HEK293 (cell line): ENCODE data around the gene PITRM1.
A peak's percentile ranks its signal among the peaks of the same experiment; 100 is the strongest.

Source experiments
- GLI4 ChIP-seq: fragments of 450-650 bp; formaldehyde crosslinking; IDR thresholded peaks from 2 replicates; pipeline ENCODE4 v1.5.1; 2016; ENCODE audit warnings: missing biosample characterization, missing genetic modification characterization
- GLIS2 ChIP-seq: fragments of 450-650 bp; formaldehyde crosslinking; IDR thresholded peaks from 2 replicates; pipeline ENCODE4 v1.5.1; 2016; ENCODE audit warnings: missing biosample characterization, missing genetic modification characterization
- KLF16 ChIP-seq: fragments of 450-650 bp; formaldehyde crosslinking; IDR thresholded peaks from 2 replicates; pipeline ENCODE4 v1.5.1; 2017; ENCODE audit warnings: missing biosample characterization, missing genetic modification characterization
- MEIS1 ChIP-seq: sonication (generic); formaldehyde crosslinking; IDR thresholded peaks from 2 replicates; pipeline ENCODE4 v1.8.1; 2022; ENCODE audit warnings: missing genetic modification reagents, mild to moderate bottlenecking, borderline replicate concordance
- SCRT1 ChIP-seq: fragments of 450-650 bp; formaldehyde crosslinking; IDR thresholded peaks from 2 replicates; pipeline ENCODE4 v1.5.1; 2016; ENCODE audit warnings: missing biosample characterization, missing genetic modification characterization, borderline replicate concordance
- SCRT2 ChIP-seq: fragments of 450-650 bp; formaldehyde crosslinking; IDR thresholded peaks from 2 replicates; pipeline ENCODE4 v1.5.1; 2016; ENCODE audit warnings: missing biosample characterization, missing genetic modification characterization
- ZBTB11 ChIP-seq: fragments of 450-650 bp; formaldehyde crosslinking; conservative IDR thresholded peaks from 2 replicates; pipeline ENCODE4 v1.5.1; 2016; ENCODE audit warnings: low read depth, missing biosample characterization, missing genetic modification characterization
- ZBTB21 ChIP-seq: fragments of 450-650 bp; formaldehyde crosslinking; IDR thresholded peaks from 2 replicates; pipeline ENCODE4 v1.5.1; 2017; ENCODE audit warnings: missing biosample characterization, missing genetic modification characterization
- ZBTB8A ChIP-seq: fragments of 450-650 bp; formaldehyde crosslinking; IDR thresholded peaks from 2 replicates; pipeline ENCODE4 v1.5.1; 2016; ENCODE audit warnings: missing biosample characterization, missing genetic modification characterization
- ZNF10 ChIP-seq: fragments of 450-650 bp; formaldehyde crosslinking; IDR thresholded peaks from 2 replicates; pipeline ENCODE4 v1.5.1; 2017; ENCODE audit warnings: missing biosample characterization, missing genetic modification characterization
- ZNF121 ChIP-seq: fragments of 450-650 bp; formaldehyde crosslinking; IDR thresholded peaks from 2 replicates; pipeline ENCODE4 v1.5.1; 2016; ENCODE audit warnings: missing biosample characterization, missing genetic modification characterization
- ZNF214 ChIP-seq: fragments of 450-650 bp; formaldehyde crosslinking; IDR thresholded peaks from 2 replicates; pipeline ENCODE4 v1.5.1; 2017; ENCODE audit warnings: missing biosample characterization, mild to moderate bottlenecking, missing genetic modification characterization, borderline replicate concordance
- ZNF23 ChIP-seq: fragments of 450-650 bp; formaldehyde crosslinking; IDR thresholded peaks from 2 replicates; pipeline ENCODE4 v1.5.1; 2016; ENCODE audit warnings: missing biosample characterization, missing genetic modification characterization, borderline replicate concordance
- ZNF324 ChIP-seq: fragments of 450-650 bp; formaldehyde crosslinking; IDR thresholded peaks from 2 replicates; pipeline ENCODE4 v1.5.1; 2016; ENCODE audit warnings: missing biosample characterization, missing genetic modification characterization
- ZNF354C ChIP-seq: fragments of 450-650 bp; formaldehyde crosslinking; IDR thresholded peaks from 2 replicates; pipeline ENCODE4 v1.5.1; 2016; ENCODE audit warnings: missing biosample characterization, missing genetic modification characterization, low read depth, borderline replicate concordance
- ZNF391 ChIP-seq: fragments of 450-650 bp; formaldehyde crosslinking; IDR thresholded peaks from 2 replicates; pipeline ENCODE4 v1.5.1; 2016; ENCODE audit warnings: low read depth, missing biosample characterization, missing genetic modification characterization, borderline replicate concordance
- ZNF555 ChIP-seq: fragments of 450-650 bp; formaldehyde crosslinking; conservative IDR thresholded peaks from 2 replicates; pipeline ENCODE4 v1.5.1; 2017; ENCODE audit warnings: missing biosample characterization, mild to moderate bottlenecking, missing genetic modification characterization, inconsistent platforms
- ZNF561 ChIP-seq: fragments of 450-650 bp; IDR thresholded peaks from 2 replicates; pipeline ENCODE4 v1.5.1; 2018; ENCODE audit warnings: missing biosample characterization, missing genetic modification characterization, borderline replicate concordance
- ZNF571 ChIP-seq: fragments of 450-650 bp; formaldehyde crosslinking; IDR thresholded peaks from 2 replicates; pipeline ENCODE4 v1.5.0; 2017; ENCODE audit warnings: missing biosample characterization, missing genetic modification characterization
- ZNF600 ChIP-seq: fragments of 450-650 bp; formaldehyde crosslinking; IDR thresholded peaks from 2 replicates; pipeline ENCODE4 v1.5.1; 2016; ENCODE audit warnings: missing biosample characterization, missing genetic modification characterization
- ZNF624 ChIP-seq: fragments of 450-650 bp; formaldehyde crosslinking; IDR thresholded peaks from 2 replicates; pipeline ENCODE4 v1.5.1; 2017; ENCODE audit warnings: missing biosample characterization, missing genetic modification characterization
- ZNF692 ChIP-seq: fragments of 450-650 bp; formaldehyde crosslinking; IDR thresholded peaks from 2 replicates; pipeline ENCODE4 v1.5.1; 2016; ENCODE audit warnings: missing biosample characterization, missing genetic modification characterization
- ZNF76 ChIP-seq: fragments of 450-650 bp; formaldehyde crosslinking; IDR thresholded peaks from 2 replicates; pipeline ENCODE4; 2016; ENCODE audit warnings: low read depth, missing biosample characterization, missing genetic modification characterization, borderline replicate concordance
- ZNF791 ChIP-seq: fragments of 450-650 bp; formaldehyde crosslinking; IDR thresholded peaks from 2 replicates; pipeline ENCODE4 v1.5.1; 2016; ENCODE audit warnings: missing biosample characterization, missing genetic modification characterization
- ZNF843 ChIP-seq: fragments of 450-650 bp; formaldehyde crosslinking; IDR thresholded peaks from 2 replicates; pipeline ENCODE4 v1.5.1; 2016; ENCODE audit warnings: missing biosample characterization, missing genetic modification characterization
- ZSCAN23 ChIP-seq: fragments of 450-650 bp; formaldehyde crosslinking; IDR thresholded peaks from 2 replicates; pipeline ENCODE4 v1.5.1; 2016; ENCODE audit warnings: missing biosample characterization, missing genetic modification characterization
- TF ChIP-seq, protein P1 (sequence below): fragments of 450-650 bp; formaldehyde crosslinking; IDR thresholded peaks from 2 replicates; pipeline ENCODE4 v1.5.1; 2016; ENCODE audit warnings: missing biosample characterization, missing genetic modification characterization
- TF ChIP-seq, protein P2 (sequence below): fragments of 450-650 bp; formaldehyde crosslinking; IDR thresholded peaks from 2 replicates; pipeline ENCODE4 v1.5.1; 2016; ENCODE audit warnings: missing biosample characterization, missing genetic modification characterization, borderline replicate concordance
- TF ChIP-seq, protein P3 (sequence below): fragments of 450-650 bp; formaldehyde crosslinking; IDR thresholded peaks from 2 replicates; pipeline ENCODE4 v1.5.1; 2016; ENCODE audit warnings: missing biosample characterization, missing genetic modification characterization
- TF ChIP-seq, protein P4 (sequence below): fragments of 450-650 bp; formaldehyde crosslinking; IDR thresholded peaks from 2 replicates; pipeline ENCODE4 v1.5.1; 2017; ENCODE audit warnings: missing biosample characterization, mild to moderate bottlenecking, missing genetic modification characterization, moderate library complexity

PITRM1 gene

DNA sequence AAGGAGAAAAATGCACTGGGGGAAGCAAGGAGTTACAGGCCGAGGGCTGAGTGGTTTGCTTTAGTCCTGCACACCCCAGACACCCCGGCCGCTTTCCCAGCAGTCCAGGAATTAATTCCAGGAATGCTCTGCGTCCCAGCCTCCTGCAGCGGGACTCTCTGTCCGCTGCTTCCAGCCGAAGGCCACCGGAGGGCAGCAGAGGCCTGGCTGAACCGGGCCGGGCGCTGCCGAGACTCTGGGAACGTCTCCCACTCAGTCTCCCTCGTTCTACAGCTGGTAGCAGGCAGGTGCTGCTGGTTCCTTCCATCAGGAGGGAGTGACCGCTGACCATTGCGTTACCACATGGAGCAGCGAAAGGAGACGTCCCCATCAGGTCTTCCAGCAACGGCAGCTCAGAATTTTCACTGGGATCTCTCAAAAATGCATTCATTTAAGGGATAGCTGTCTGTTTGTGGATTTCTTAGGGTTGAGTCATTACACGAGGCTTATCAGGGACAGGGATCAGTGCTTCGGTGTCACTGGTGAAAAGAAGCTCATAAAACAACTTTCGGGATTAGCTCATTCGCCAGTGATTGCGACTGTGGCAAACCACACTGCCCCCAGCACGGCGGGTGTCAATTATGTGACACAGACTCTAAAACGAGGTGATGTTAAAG is 24.9 kb upstream of the PITRM1 start (continued):
- TF ChIP-seq SCRT2 (tag by site-specific recombination) (peak; percentile 34; the same call in 1 of the 2 replicates), ZNF600 (peak; percentile 97), ZNF843 (peak; percentile 94), ZNF354C (no peak), MEIS1 (CRISPR knock-in tag) (no peak), ZNF214 (no peak), ZNF324 (tag by site-specific recombination) (no peak; the same call in none of the 2 replicates), ZBTB11 (peak; percentile 35; the same call in 1 of the 2 replicates), ZNF561 (peak; percentile 61; the same call in 1 of the 2 replicates), ZNF391 (0 out of 2 replicates have a peak, but pooled peaks have one; percentile 19), ZNF624 (tag by site-specific recombination) (no peak), ZNF692 (tag by site-specific recombination) (0 out of 2 replicates have a peak, but pooled peaks have one; percentile 78), SCRT1 (tag by site-specific recombination) (no peak), ZNF121 (tag by site-specific recombination) (no peak), ZBTB21 (tag by site-specific recombination) (peak; percentile 76; the same call in 1 of the 2 replicates), ZNF10 (tag by site-specific recombination) (peak; percentile 92), GLI4 (tag by site-specific recombination) (no peak), ZNF555 (no peak), GLIS2 (tag by site-specific recombination) (peak; percentile 30), ZNF76 (tag by site-specific recombination) (peak; percentile 78; the same call in 1 of the 2 replicates), ZNF23 (no peak), KLF16 (tag by site-specific recombination) (0 out of 2 replicates have a peak, but pooled peaks have one; percentile 21), ZBTB8A (no peak), ZNF791 (tag by site-specific recombination) (no peak), ZNF571 (tag by site-specific recombination) (no peak), ZSCAN23 (tag by site-specific recombination) (peak; percentile 64; the same call in 1 of the 2 replicates)
- TF ChIP-seq, protein P1, sequence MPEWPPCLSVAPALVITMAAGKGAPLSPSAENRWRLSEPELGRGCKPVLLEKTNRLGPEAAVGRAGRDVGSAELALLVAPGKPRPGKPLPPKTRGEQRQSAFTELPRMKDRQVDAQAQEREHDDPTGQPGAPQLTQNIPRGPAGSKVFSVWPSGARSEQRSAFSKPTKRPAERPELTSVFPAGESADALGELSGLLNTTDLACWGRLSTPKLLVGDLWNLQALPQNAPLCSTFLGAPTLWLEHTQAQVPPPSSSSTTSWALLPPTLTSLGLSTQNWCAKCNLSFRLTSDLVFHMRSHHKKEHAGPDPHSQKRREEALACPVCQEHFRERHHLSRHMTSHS (tag by site-specific recombination): no peak
- TF ChIP-seq, protein P2, sequence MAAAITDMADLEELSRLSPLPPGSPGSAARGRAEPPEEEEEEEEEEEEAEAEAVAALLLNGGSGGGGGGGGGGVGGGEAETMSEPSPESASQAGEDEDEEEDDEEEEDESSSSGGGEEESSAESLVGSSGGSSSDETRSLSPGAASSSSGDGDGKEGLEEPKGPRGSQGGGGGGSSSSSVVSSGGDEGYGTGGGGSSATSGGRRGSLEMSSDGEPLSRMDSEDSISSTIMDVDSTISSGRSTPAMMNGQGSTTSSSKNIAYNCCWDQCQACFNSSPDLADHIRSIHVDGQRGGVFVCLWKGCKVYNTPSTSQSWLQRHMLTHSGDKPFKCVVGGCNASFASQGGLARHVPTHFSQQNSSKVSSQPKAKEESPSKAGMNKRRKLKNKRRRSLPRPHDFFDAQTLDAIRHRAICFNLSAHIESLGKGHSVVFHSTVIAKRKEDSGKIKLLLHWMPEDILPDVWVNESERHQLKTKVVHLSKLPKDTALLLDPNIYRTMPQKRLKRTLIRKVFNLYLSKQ (tag by site-specific recombination): no peak
- TF ChIP-seq, protein P3, sequence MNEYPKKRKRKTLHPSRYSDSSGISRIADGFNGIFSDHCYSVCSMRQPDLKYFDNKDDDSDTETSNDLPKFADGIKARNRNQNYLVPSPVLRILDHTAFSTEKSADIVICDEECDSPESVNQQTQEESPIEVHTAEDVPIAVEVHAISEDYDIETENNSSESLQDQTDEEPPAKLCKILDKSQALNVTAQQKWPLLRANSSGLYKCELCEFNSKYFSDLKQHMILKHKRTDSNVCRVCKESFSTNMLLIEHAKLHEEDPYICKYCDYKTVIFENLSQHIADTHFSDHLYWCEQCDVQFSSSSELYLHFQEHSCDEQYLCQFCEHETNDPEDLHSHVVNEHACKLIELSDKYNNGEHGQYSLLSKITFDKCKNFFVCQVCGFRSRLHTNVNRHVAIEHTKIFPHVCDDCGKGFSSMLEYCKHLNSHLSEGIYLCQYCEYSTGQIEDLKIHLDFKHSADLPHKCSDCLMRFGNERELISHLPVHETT: peak; percentile 94
- TF ChIP-seq, protein P4, sequence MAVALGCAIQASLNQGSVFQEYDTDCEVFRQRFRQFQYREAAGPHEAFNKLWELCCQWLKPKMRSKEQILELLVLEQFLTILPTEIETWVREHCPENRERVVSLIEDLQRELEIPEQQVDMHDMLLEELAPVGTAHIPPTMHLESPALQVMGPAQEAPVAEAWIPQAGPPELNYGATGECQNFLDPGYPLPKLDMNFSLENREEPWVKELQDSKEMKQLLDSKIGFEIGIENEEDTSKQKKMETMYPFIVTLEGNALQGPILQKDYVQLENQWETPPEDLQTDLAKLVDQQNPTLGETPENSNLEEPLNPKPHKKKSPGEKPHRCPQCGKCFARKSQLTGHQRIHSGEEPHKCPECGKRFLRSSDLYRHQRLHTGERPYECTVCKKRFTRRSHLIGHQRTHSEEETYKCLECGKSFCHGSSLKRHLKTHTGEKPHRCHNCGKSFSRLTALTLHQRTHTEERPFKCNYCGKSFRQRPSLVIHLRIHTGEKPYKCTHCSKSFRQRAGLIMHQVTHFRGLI: peak; percentile 37; the same call in 1 of the 2 replicates
